Measurements from ENCODE around the gene ANKHD1.
"Not testable (repeated sequence)": the region's sequence is repeated elsewhere in the genome, so short reads cannot be mapped to it uniquely, and the experiment has no call there.

Gene ANKHD1

DNA sequence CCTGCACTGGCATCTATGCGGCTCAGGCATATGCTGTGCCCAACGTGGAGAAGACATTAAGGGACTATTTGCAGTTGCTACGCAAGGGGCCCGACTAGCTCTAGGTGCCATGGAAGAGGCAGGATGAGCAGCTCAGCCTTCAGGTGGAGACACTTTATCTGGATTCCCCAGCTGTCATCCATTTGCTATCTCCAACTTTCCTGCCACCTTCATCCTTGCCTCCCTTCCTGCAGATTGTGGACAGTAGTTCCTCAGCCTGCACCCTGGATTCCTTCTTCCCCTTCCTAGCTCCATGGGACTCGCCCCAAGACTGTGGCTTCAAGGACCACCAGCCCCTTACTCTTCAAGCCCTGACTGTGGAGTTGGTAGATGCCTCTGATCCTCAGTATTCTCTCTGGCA is 165.0 kb downstream of the ANKHD1 start:
- H3K4me3 Mint-ChIP-seq, result peak overlapping the region; percentile 43
- peaks cover 50% of the 10 kb centered on the region for H3K36me3 Mint-ChIP-seq (ENCODE audit: low read depth)
- no peaks in the 10 kb centered on the region for H3K27me3 Mint-ChIP-seq
- H3K9me3 Mint-ChIP-seq, result no peaks in the 10 kb centered on the region
- H3K4me1 Mint-ChIP-seq (ENCODE audit: low read depth), result peaks cover 62% of the 10 kb centered on the region
- no peak overlapping the region for H3K27ac Mint-ChIP-seq

DNA sequence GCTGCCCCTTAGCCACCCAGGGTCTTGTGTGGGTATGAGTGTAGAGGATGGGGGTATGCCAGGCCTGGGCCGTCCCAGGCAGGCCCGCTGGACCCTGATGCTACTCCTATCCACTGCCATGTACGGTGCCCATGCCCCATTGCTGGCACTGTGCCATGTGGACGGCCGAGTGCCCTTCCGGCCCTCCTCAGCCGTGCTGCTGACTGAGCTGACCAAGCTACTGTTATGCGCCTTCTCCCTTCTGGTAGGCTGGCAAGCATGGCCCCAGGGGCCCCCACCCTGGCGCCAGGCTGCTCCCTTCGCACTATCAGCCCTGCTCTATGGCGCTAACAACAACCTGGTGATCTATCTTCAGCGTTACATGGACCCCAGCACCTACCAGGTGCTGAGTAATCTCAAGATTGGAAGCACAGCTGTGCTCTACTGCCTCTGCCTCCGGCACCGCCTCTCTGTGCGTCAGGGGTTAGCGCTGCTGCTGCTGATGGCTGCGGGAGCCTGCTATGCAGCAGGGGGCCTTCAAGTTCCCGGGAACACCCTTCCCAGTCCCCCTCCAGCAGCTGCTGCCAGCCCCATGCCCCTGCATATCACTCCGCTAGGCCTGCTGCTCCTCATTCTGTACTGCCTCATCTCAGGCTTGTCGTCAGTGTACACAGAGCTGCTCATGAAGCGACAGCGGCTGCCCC is 165.6 kb downstream of the ANKHD1 start:
- H3K36me3 Mint-ChIP-seq (ENCODE audit: low read depth), result peaks cover 50% of the 10 kb centered on the region
- no peaks in the 10 kb centered on the region for H3K27me3 Mint-ChIP-seq
- peaks cover 62% of the 10 kb centered on the region for H3K4me1 Mint-ChIP-seq (ENCODE audit: low read depth)
- H3K4me3 Mint-ChIP-seq, result no peak overlapping the region
- no peak overlapping the region for H3K27ac Mint-ChIP-seq
- H3K9me3 Mint-ChIP-seq, result no peaks in the 10 kb centered on the region

DNA sequence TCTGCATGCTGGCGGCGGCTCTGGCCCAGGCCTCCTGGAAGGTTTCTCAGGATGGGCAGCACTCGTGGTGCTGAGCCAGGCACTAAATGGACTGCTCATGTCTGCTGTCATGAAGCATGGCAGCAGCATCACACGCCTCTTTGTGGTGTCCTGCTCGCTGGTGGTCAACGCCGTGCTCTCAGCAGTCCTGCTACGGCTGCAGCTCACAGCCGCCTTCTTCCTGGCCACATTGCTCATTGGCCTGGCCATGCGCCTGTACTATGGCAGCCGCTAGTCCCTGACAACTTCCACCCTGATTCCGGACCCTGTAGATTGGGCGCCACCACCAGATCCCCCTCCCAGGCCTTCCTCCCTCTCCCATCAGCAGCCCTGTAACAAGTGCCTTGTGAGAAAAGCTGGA is 166.2 kb downstream of the ANKHD1 start:
- no peak overlapping the region for H3K4me3 Mint-ChIP-seq
- H3K27me3 Mint-ChIP-seq, result no peaks in the 10 kb centered on the region
- H3K27ac Mint-ChIP-seq, result no peak overlapping the region
- no peaks in the 10 kb centered on the region for H3K9me3 Mint-ChIP-seq
- H3K36me3 Mint-ChIP-seq (ENCODE audit: low read depth), result peaks cover 50% of the 10 kb centered on the region
- peaks cover 58% of the 10 kb centered on the region for H3K4me1 Mint-ChIP-seq (ENCODE audit: low read depth)

DNA sequence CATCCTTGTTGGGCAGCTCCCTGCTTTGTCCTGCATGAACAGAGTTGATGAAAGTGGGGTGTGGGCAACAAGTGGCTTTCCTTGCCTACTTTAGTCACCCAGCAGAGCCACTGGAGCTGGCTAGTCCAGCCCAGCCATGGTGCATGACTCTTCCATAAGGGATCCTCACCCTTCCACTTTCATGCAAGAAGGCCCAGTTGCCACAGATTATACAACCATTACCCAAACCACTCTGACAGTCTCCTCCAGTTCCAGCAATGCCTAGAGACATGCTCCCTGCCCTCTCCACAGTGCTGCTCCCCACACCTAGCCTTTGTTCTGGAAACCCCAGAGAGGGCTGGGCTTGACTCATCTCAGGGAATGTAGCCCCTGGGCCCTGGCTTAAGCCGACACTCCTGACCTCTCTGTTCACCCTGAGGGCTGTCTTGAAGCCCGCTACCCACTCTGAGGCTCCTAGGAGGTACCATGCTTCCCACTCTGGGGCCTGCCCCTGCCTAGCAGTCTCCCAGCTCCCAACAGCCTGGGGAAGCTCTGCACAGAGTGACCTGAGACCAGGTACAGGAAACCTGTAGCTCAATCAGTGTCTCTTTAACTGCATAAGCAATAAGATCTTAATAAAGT is 166.9 kb downstream of the ANKHD1 start:
- peak overlapping the region; percentile 74 for H3K4me3 Mint-ChIP-seq
- H3K27me3 Mint-ChIP-seq, result no peaks in the 10 kb centered on the region
- H3K4me1 Mint-ChIP-seq (ENCODE audit: low read depth), result peaks cover 52% of the 10 kb centered on the region
- no peaks in the 10 kb centered on the region for H3K9me3 Mint-ChIP-seq
- peak overlapping the region; percentile 95 for H3K27ac Mint-ChIP-seq
- peaks cover 50% of the 10 kb centered on the region for H3K36me3 Mint-ChIP-seq (ENCODE audit: low read depth)

DNA sequence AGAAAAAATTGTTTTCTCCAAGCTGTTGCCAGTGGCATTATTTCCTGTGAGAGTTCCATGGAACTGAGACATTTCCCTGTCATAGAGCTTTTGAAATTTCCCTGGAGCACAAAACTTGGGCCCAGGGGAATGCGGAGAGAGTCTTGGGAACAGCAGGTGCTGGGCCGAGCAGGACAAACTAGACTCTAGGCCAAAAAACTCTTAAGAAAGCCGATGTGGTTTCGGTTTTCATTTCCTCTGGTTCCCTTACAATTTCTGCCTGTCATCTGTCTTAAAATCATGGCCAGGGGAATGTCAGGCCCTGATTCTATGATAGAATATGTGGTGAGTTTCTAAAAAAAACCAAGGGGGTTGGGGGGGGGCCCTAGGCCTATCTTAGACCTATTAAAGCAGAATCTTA is 167.6 kb downstream of the ANKHD1 start:
- H3K27ac Mint-ChIP-seq, result peak overlapping the region; percentile 95
- peaks cover 46% of the 10 kb centered on the region for H3K4me1 Mint-ChIP-seq (ENCODE audit: low read depth)
- peak overlapping the region; percentile 74 for H3K4me3 Mint-ChIP-seq
- H3K9me3 Mint-ChIP-seq, result no peaks in the 10 kb centered on the region
- peaks cover 50% of the 10 kb centered on the region for H3K36me3 Mint-ChIP-seq (ENCODE audit: low read depth)
- no peaks in the 10 kb centered on the region for H3K27me3 Mint-ChIP-seq

DNA sequence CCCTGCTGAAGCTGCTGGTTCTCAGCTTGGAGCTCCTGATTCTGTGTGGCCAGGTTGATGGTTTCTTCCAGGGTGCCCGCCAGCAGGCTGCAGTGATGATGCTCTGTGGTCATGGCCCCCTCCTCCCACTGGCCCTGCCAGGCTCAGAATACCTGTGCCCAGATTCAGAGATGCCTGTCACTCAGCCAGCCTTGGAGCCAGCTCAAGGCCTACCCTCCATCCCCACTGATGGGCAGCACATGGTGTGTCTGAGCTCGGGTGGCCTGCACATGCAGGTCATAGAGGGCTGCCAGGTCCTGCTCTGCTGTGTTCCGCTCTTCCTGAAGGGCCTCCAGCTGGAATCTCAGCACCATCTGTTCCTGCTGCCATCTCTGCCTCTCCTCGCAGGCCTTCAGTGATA is 168.4 kb downstream of the ANKHD1 start:
- Mint-ChIP-seq H3K27me3 (no peaks in the 10 kb centered on the region), H3K36me3 (ENCODE audit: low read depth) (peaks cover 46% of the 10 kb centered on the region), H3K9me3 (no peaks in the 10 kb centered on the region), H3K27ac (peak overlapping the region; percentile 95), H3K4me3 (no peak overlapping the region), H3K4me1 (ENCODE audit: low read depth) (peaks cover 46% of the 10 kb centered on the region)

DNA sequence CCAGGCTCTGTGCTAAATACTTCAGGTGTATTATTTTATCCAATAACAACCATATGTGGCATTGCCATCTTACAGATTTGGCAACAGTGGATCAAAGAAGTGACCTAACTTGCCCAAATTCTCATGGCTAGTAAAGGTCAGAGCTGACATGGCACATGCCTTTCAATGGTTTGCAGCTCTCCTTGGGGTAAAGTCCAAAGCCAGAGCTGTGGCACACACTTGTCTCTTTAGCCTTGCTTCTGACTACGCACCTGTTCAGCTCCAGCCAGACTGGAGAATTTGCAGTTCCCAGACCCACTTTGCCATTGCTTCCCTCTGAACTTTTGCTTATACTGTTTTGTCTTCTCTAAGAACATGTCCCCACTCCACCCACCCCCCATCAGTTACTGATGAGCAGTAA is 168.9 kb downstream of the ANKHD1 start:
- H3K4me3 Mint-ChIP-seq, result no peak overlapping the region
- no peaks in the 10 kb centered on the region for H3K9me3 Mint-ChIP-seq
- peaks cover 41% of the 10 kb centered on the region for H3K36me3 Mint-ChIP-seq (ENCODE audit: low read depth)
- H3K27me3 Mint-ChIP-seq, result no peaks in the 10 kb centered on the region
- H3K27ac Mint-ChIP-seq, result no peak overlapping the region
- peaks cover 42% of the 10 kb centered on the region for H3K4me1 Mint-ChIP-seq (ENCODE audit: low read depth)

DNA sequence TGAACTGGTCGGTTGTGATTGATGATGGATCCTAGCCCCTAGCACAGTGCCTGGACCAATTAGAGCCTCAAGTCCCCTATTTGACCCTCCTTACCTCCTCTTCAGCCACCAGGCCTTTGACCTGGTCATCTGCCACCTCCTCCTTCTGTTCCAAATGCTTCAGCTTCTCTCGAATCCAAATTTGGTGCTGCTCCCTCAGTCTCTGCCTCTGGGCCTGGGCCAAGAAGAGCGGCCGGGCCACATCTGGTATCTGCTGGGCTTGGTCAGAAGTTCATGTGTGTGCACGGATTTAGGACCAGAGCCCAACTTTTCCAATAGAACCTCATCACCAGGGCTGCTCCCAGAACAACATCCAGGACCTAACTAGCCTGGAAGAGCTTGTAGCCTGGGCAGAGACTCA is 169.5 kb downstream of the ANKHD1 start:
- H3K4me1 Mint-ChIP-seq (ENCODE audit: low read depth), result peaks cover 35% of the 10 kb centered on the region

DNA sequence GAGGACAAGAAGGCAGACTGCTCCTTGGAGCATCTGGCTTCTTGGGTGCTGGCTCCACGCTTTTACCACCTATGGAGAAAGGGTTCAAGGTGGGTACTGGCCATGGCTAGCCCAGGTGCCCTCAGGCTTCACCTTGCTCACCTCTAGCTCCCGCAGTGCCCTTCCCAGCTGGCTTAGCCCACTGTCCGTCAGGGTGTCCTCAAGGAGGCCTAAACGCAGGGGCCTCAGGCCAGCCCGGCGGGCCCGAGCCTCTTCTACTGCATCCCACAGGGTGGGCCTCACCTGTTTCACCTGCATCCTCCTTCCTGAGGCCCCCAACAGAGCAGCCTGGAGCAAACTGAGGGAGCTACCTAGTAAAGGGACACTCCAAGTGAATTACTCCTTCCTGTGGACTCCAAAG is 172.1 kb downstream of the ANKHD1 start:
- Mint-ChIP-seq H3K27me3 (no peaks in the 10 kb centered on the region), H3K9me3 (no peaks in the 10 kb centered on the region), H3K4me3 (no peak overlapping the region), H3K36me3 (ENCODE audit: low read depth) (peaks cover 13% of the 10 kb centered on the region), H3K27ac (no peak overlapping the region), H3K4me1 (ENCODE audit: low read depth) (peaks cover 17% of the 10 kb centered on the region)

More for the DNA sequence above, 169.5 kb downstream of the ANKHD1 start:
- H3K4me3 Mint-ChIP-seq, result no peak overlapping the region
- H3K27me3 Mint-ChIP-seq, result no peaks in the 10 kb centered on the region
- H3K9me3 Mint-ChIP-seq, result no peaks in the 10 kb centered on the region
- H3K36me3 Mint-ChIP-seq (ENCODE audit: low read depth), result peaks cover 37% of the 10 kb centered on the region
- H3K27ac Mint-ChIP-seq, result peak overlapping the region; percentile 60

DNA sequence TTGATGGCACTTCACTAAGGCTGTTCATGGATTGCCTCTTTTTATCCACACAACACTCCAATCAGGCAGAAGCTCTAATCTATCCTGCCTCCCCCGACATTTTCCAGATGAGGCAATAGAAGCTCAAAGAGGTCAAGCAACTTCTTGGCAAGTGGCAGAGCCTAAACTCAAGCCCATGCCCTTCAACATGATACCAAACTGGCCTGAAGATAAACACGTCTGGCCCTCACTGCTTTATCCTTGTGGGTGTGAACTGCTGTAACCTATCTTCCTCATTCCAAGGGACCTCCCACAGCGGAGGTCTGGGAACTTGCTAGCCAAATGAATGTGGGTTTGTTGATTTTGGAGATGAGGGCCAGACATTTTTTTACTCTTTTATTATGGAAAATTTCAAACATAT is 172.5 kb downstream of the ANKHD1 start:
- Mint-ChIP-seq H3K9me3 (no peaks in the 10 kb centered on the region), H3K4me3 (no peak overlapping the region), H3K4me1 (ENCODE audit: low read depth) (peaks cover 12% of the 10 kb centered on the region), H3K36me3 (ENCODE audit: low read depth) (peaks cover 9% of the 10 kb centered on the region), H3K27me3 (no peaks in the 10 kb centered on the region), H3K27ac (no peak overlapping the region)

DNA sequence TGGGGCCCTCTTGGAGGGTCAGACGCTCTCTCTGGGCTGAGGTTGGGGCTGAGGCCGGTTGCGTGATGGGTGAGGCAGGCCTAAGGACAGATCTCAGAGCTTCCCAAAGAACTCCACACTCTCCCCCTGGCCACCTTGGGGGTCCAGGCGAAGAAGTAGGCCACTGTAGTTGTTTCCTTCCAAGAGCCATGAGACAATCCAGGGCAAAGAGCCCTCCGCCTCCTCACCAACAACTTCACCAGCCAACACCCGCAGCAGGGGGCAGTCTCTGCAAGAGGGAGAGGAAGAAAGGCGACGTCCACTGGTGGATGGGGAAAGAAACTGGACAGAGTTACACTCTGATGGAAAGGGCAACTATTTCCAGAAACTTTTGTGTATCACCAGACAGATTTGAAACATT is 173.7 kb downstream of the ANKHD1 start:
- peaks cover 1% of the 10 kb centered on the region for H3K4me1 Mint-ChIP-seq (ENCODE audit: low read depth)
- H3K36me3 Mint-ChIP-seq (ENCODE audit: low read depth), result peaks cover 7% of the 10 kb centered on the region
- H3K4me3 Mint-ChIP-seq, result no peak overlapping the region
- no peak overlapping the region for H3K27ac Mint-ChIP-seq
- no peaks in the 10 kb centered on the region for H3K27me3 Mint-ChIP-seq
- H3K9me3 Mint-ChIP-seq, result no peaks in the 10 kb centered on the region

DNA sequence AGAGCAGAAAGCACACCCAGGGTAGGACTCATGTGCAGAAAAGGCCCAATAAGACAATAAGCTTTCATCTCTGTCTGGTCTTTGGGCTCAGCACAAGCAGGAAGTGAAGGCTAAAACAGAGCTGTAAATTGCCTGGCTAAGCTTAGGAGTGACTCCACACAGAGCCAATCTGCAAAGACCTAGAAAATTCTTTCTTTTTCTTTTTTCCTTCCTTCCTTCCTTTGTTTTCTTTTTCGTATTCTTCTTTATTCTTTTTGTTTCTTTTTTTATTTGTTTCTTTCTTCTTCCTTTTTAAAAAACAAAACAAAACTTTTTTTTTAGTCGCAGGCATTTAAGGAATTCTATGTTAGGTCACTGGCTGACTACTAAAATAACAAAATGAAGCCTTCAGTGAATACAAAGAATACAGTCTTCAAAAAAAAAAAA is 175.2 kb downstream of the ANKHD1 start:
- no peak overlapping the region for H3K4me3 Mint-ChIP-seq

DNA sequence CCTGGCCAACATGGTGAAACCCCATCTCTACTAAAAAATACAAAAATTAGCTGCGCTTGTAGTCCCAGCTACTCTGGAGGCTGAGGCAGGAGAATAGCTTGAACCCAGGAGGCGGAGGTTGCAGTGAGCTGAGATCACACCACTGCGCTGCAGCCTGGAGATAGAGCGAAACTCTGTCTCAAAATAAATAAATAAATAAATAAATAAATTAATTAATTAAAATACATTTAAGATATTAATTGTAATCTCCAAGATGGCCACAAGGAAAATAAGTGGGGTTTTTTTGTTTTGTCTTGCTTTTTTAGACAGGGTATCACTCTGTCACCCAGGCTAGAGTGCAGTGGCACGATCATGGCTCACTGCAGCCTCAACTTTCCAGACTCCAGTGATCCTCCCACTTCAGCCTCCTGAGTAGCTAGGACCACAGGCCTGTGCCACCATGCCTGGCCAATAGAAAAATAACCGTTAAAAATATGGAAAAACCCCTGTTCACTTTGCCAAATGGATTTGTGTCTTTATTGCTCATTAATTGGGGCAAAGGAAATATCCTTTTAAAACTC is 177.6 kb downstream of the ANKHD1 start:
- not testable (repeated sequence) for H3K4me1 Mint-ChIP-seq (ENCODE audit: low read depth); H3K4me3 Mint-ChIP-seq; H3K9me3 Mint-ChIP-seq; H3K36me3 Mint-ChIP-seq (ENCODE audit: low read depth); H3K27ac Mint-ChIP-seq
- peaks cover 17% of the 10 kb centered on the region for H3K27me3 Mint-ChIP-seq

More for the DNA sequence above, 175.2 kb downstream of the ANKHD1 start:
- Mint-ChIP-seq H3K27ac (no peak overlapping the region), H3K9me3 (no peaks in the 10 kb centered on the region), H3K36me3 (ENCODE audit: low read depth) (no peaks in the 10 kb centered on the region), H3K4me1 (ENCODE audit: low read depth) (no peaks in the 10 kb centered on the region), H3K27me3 (peaks cover 6% of the 10 kb centered on the region)

DNA sequence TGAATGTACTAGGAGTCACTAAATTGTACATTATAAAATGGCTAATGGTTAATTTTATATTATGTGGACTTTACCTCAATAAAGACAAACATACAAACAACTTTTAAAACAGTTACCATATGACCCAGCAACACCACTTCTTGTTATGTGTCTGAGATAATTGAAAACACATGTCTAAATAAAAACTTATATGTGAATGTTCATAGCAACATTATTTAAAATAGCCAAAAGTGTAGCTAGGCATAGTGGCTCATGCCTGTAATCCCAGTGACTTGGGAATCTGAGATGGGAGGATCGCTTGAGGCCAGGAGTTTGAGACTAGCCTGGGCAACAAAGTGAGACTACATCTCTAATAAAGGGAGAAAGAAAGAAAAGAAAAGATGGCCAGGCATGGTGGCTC is 185.9 kb downstream of the ANKHD1 start:
- H3K27ac Mint-ChIP-seq, result no peak overlapping the region
- H3K36me3 Mint-ChIP-seq (ENCODE audit: low read depth), result no peaks in the 10 kb centered on the region
- H3K4me3 Mint-ChIP-seq, result no peak overlapping the region
- H3K9me3 Mint-ChIP-seq, result no peaks in the 10 kb centered on the region
- peaks cover 11% of the 10 kb centered on the region for H3K27me3 Mint-ChIP-seq
- H3K4me1 Mint-ChIP-seq (ENCODE audit: low read depth), result no peaks in the 10 kb centered on the region

DNA sequence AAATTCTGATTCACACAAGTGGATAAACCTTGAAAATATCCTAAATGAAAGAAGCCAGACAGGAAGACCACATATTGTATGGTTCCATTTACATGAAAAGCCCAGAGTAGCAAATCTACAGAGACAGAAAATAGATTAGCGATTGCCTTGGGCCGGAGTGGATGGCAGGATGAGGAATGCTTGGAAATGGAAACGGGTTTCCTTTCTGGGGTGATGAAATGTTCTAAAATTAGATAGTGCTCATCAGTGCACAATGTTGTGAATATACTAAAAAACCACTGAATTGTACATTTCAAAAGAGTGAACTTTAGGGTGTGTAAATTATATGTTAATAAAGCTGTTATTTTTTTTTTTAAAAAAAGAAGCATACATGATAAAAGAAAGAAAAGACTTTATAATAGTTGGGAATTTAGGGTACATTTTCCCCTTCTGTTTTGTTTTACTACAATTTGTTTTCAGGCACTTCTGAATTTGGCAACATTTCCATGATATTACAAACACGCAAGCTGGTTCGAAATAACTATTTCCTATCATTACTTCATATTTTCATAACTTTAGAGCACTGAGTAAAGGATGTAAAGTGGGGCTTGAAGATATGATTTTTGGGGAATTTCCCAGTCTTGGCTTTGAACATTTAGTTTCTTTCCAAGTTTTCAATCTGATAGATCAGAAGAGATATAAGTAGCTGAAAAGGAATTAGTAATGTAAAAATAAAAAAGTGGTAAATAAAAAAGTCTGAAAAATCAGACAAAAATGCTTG is 186.9 kb downstream of the ANKHD1 start:
- no peaks in the 10 kb centered on the region for H3K4me1 Mint-ChIP-seq (ENCODE audit: low read depth)
- H3K9me3 Mint-ChIP-seq, result no peaks in the 10 kb centered on the region
- no peak overlapping the region for H3K4me3 Mint-ChIP-seq
- no peaks in the 10 kb centered on the region for H3K36me3 Mint-ChIP-seq (ENCODE audit: low read depth)
- H3K27ac Mint-ChIP-seq, result no peak overlapping the region
- peaks cover 4% of the 10 kb centered on the region for H3K27me3 Mint-ChIP-seq

All from stimulated activated naive CD8-positive, alpha-beta T cell treated with anti-CD3 and anti-CD28 coated beads, Interleukin-15, Interleukin-2, amounts not matched to agents 100 ng/mL and 50 ng/mL, for 24 hours (primary cell).